Activated CD8-positive, alpha-beta memory T cell treated with anti-CD3 and anti-CD28 coated beads, Interleukin-2, amount 50 U/mL, for 1 hour (primary cell): ENCODE data around the gene EPN2.

Source experiments
- DNase-seq: peaks from one replicate; pipeline ENCODE4 v3.0.0-alpha.2; 2020; ENCODE audit errors: extremely low read depth

The EPN2 gene

GRCh38 chr17:19381741-19382444 lies 144.7 kb downstream of the EPN2 start:
- no peak for DNase-seq

GRCh38 chr17:19382531-19383444 lies 145.6 kb downstream of the EPN2 start:
- DNase-seq = no peak

DNA sequence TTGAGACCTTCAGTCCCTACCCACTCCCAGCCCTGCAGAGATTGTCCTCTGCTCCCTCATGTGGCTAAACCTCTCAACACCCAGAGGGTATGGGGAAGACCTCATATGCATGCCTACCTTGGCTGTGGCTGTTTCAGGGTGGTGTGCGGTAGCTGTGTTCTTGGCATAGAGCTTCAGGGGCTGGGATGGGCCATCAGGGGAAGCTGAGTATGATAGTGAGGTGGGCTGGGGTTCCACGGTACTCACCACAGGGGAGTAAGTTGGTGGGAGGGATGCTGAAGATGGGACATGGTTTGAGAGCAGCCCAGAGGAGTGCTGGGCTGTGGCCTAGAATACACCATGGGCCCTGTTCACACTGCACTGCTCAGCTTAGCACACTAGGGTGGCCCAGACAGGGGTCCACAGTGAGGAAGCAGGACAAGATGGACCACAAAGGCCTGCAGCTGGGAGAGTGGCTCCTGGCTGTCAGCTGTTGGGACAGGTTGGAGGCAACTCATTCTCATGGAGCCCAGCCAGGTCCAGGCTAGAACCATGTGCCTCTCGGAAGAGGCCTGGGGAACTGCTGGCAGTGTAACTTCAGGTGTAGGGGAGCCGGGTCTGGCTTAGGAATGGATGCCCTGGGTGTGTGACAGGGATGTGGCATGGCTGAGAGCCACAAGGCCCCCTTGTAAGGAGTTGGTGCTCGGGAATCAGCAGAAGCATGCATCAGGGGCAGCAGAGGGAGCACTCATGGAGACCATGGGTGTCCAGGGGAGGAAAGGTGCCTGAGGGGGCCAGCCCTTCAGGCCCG lies 146.7 kb downstream of the EPN2 start:
- DNase-seq = no peak

DNA sequence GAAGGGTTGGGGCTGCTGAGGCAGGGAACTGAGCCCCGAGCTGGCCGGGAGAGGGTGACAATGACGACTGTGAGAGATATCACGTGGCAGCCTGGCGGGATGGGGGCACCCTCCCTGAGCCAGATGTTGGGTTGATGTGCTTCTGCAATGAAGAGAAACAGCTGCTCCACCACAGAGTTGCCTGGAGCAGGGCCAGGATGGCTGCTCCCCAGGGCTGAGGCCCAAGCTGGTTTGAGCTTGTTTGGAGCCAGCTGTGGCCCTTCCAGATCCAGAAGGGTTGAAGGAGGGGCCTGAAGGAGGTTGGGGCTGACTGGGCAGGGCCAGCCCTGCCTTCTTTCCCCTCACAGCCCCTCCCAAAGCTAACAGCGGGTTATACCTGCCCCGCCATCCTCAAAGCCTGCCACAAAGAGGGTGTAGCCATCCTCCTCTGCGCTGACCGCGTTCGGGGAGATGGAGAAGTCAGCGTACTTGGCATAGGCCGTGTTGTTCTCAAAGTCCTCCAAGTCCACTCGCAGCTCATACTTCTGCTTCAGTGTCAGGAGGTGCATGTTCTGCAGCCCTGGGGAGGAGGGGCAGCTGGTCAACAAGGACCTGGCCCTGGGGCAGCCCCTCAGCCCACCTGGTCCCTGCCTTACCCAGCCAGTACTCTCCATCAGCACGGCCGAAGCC lies 147.7 kb downstream of the EPN2 start:
- DNase-seq = no peak

DNA sequence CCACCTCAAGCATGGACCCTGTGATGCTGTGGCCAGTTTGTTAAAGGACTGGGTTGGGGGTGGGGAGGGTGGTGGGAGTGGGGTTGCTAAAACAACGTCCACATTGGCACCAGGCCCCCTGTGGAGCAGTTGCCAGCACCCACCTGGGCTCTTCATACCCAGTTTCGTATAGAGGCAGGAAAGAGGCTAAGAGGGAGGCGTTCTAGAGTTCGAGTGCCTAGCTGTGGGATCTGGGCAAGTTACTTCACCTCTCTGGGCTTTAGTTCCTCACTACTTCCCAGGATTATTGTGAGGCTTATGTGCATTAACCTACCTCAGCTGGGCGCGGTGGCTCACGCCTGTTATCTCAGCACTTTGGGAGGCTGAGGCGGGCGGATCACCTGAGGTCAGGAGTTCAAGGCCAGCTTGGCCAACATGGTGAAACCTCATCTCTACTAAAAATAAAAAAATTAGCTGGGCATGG lies 148.4 kb downstream of the EPN2 start:
- no peak for DNase-seq
